GM12864 (cell line): Measurements from ENCODE around the gene ZAR1.
"Not testable (repeated sequence)": the region's sequence is repeated elsewhere in the genome, so short reads cannot be mapped to it uniquely, and the experiment has no call there.

ENCODE experiments used
- DNase-seq: peaks from one replicate; pipeline ENCODE4 v3.0.0-alpha.2; 2011; ENCODE audit warnings: low read depth
- H3K4me3 ChIP-seq: 2 replicates; pipeline ENCODE4 v1.5.1; 2011; ENCODE audit warnings: mild to moderate bottlenecking, low read depth, low read length, control low read depth
- CTCF ChIP-seq: IDR thresholded peaks from 2 replicates; pipeline ENCODE4 v1.5.1; 2011; ENCODE audit warnings: low read depth, mild to moderate bottlenecking, moderate library complexity, low read length, control low read depth, inconsistent platforms; ENCODE audit errors: missing control alignments

The ZAR1 gene

GRCh38 chr4:48490012-48490679 is at the start of gene ZAR1:
ZAR1 (plus strand) TSS chr4:48490252; CDS start chr4:48490292, 40 bp downstream.
- H3K4me3 ChIP-seq: peak within 1 kb of the TSS; percentile 9
- DNase-seq: no peak
- no peak for TF ChIP-seq CTCF

GRCh38 chr4:48440914-48441313 is 49.1 kb upstream of the ZAR1 start:
- not testable (repeated sequence) for H3K4me3 ChIP-seq, DNase-seq

- H3K4me3 ChIP-seq: no peak overlapping the region
- TF ChIP-seq CTCF: no peak
- DNase-seq: no peak
Measured at GRCh38 chr4:48445704-48446103, 44.3 kb upstream of the ZAR1 start.

GRCh38 chr4:48446642-48447041 is 43.4 kb upstream of the ZAR1 start:
- no peak for TF ChIP-seq CTCF
- H3K4me3 ChIP-seq: no peak overlapping the region
- no peak for DNase-seq

GRCh38 chr4:48449151-48449550 is 40.9 kb upstream of the ZAR1 start:
- H3K4me3 ChIP-seq: no peak overlapping the region
- no peak for DNase-seq
- no peak for TF ChIP-seq CTCF

GRCh38 chr4:48450740-48451139 is 39.3 kb upstream of the ZAR1 start:
- no peak for TF ChIP-seq CTCF
- H3K4me3 ChIP-seq: no peak overlapping the region
- no peak for DNase-seq

GRCh38 chr4:48451656-48452055 is 38.4 kb upstream of the ZAR1 start:
- not testable (repeated sequence) for H3K4me3 ChIP-seq, DNase-seq

GRCh38 chr4:48454591-48454990 is 35.5 kb upstream of the ZAR1 start:
- H3K4me3 ChIP-seq: no peak overlapping the region
- no peak for DNase-seq
- TF ChIP-seq CTCF: no peak
